ENCODE results near the gene PRSS27.
"Not testable (repeated sequence)": the region's sequence is repeated elsewhere in the genome, so short reads cannot be mapped to it uniquely, and the experiment has no call there.

The PRSS27 gene

DNA sequence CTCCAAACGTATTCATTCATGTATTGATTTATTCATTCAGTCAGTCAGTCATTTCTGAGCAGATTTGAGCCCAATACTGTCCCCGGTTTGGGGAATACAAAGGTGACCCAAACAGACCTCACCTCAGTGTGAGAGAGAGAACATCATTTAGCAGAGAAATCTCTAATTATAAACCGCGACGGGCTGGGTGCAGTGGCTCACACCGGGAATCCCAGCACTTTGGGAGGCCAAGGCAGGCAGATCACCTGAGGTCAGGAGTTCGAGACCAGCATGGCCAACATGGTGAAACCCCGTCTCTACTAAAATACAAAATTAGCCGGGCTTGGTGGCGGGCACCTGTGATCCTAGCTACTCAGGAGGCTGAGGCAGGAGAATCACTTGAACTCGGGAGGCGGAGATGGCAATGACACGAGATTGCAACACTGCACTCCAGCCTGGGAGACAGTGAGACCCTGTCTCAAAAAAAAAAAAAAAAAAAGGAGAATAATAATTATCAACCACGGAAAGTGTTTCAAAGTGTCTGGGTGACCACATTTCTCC, 1.7 kb upstream of the PRSS27 start:
- DNase-seq = not testable (repeated sequence)

DNA sequence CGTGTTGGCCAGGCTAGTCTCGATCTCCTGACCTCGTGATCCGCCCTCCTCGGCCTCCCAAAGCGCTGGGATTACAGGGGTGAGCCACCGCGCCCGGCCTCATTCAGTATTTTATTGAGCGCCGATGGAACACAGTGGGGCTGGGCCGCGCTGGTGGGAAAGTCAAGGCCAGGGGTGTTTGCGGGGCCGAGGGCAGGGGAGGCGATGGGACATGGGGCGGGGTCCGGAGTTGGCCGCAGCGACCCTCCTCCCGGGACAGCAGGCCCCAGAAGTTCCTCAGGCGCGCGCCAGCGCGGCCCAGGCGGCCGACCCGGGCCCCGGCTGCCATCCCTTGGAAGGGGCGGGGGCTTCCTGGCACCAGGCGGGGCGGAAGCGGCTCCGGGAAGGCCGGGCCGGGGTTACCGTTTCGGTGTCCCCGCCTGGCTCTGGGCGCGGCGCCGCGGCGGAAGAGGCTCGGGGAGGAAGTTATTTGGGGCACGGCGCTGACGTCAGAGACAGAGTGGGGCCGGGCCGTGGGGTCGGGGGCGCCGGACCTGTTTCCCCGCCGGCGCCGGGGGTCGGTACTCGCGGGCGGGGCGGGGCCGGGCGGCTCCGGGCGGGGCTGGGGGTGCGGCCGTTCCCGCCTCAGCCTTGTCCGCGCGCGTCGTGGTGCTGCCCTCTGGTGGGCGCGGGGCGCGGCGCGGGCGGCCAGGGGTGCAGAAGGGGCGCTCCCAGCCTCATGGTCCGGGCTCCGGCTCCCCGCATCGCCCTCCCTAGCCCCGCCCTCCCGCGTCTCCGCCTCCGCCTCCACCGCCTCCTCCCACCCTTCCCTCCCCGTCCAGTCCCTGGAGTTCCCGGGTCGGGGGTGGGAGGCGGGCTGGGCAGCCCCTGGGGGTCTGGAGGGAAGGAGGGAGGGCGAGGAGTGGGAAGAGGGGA, 952 bp upstream of the PRSS27 start:
- DNase-seq = peak; percentile 51

DNA sequence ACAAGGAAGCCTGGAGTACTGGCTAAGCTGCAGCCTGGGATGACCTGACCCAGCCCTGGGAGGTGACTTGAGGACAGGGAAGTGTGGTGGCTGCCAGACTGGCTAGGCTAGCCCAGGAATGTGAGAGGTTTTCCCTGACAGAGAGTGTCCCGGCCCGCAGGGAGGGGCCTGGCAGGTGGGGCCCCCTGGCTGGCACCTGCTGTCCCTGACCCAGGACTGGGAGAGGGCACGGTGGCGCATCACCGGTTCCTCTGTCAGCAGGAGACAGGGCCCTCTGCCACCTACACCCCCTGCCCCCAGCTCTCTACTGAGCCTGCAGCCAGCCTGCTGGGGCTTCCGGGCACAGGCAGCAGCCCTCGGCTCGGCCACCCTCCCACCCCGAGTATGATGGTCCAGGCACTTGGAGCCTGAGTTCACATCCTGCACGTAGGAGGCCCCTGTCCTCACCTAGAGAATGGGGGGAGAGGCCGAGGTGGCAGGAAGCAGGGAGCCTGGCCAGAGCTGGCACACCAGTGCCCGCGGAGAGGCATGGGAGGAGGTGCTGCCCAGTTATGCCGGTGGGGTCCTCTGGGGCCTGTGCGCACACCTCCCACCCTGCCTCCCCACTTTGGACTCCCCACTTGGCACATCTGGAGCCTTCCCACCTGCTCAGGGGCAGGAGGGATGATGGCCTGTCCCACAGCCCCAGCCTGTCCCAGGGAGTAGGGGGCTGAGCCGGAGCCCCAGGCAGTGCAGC, 528 bp downstream of the PRSS27 start:
- no peak for DNase-seq

GRCh38 chr16:2717383-2718263, 2.4 kb downstream of the PRSS27 start:
- no peak for DNase-seq

DNA sequence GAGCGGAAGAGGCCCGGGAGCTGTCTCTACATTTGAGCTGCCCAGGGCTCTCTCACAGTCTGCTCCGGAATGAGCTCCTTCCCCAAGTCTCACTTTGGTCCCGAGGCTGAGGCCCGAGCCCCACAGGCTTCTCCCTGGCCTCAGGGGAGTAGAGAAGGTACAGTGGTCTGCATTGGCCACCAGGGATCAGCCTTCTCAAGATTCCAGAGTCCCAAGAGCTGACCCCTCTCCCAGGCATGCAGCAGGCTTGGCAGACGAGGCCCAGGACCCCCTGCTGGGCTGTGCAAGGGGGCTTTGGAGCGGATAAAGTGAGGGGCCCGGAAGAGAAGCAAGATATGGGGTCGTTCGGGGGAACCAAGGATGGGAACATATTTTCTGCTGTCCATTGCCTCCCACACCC, 3.1 kb downstream of the PRSS27 start:
- no peak for DNase-seq

- no peak for DNase-seq
Observed at GRCh38 chr16:2715966-2716885, 3.8 kb downstream of the PRSS27 start.

DNA sequence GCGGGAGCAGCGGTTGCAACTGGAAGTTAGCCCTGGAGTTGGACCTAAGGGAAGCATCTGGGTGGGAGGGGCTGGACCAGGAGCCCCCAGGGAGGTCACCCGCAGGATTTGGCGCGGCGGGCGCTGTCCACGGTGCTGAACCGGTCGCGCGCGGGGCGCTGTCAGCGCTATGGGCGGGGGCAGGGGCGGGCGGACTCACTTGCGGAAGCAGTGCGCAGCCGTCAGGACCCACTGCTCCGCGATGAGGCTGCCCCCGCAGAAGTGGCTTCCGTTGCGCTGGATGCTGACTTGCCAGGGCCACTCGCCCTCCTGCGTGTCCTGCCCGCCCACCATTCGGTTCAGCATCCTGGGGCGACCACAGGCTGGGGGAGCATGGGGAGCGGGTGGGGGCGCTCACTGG, 4.5 kb downstream of the PRSS27 start:
- no peak for DNase-seq

DNA sequence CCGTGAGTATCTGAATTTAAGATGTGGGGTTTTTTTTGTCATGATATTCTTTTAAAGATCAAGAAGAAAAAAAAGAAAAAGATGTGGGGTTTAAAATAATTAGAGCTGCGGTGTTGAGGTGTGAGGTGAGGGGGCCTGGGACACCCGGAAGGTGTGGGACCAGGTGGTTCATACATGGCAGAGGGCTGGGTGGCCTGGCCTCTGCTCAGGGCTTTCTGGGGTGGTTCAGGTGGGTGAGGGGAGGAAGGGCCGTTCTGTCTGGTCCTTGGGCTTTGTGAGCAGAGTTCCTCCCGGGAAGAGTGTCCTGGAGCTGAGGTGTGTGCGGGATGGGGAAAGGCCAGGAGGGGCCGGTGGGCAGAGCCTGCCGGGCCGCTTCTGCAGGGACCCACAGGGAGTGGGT, 5.0 kb downstream of the PRSS27 start:
- no peak for DNase-seq

GRCh38 chr16:2713985-2714774, 5.8 kb downstream of the PRSS27 start:
- no peak for DNase-seq

DNA sequence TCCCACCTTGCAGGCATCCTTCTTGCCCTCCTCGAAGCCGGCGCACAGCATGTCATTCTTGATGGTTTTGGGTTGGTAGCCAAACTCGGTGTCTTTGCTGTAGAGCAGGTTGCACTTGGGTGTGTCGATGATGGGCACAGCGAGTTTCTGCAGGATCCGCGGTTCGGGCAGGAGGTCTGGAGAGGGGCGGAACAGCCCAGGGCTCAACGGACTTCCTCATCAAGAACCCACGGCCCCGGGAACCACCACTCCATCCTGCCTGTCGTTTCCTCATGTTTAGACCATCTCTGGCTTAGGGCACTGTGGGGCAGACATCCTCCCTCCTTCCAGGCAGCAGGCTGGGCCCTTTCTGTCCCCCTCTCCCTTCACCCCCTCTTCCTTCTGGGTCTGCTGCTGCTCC, 6.5 kb downstream of the PRSS27 start:
- no peak for DNase-seq

DNA sequence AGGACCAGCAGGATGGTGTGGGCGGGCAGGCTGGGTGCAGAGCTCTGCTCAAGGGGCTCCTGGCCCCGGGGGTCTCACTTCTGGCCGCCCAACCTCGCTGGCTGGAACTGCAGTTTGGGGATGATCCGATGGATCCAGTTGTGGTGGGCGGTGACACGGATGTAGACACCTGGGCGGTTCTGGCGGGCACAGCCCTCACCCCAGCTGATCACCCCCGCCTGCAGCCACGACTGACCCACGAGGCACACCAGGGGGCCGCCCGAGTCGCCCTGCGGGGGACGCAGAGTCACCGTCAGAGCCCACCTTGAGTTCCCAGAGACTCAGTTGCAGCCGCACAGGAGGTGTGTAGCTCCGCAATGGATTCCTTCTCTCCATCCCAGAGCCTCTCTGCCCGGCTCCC, 7.5 kb downstream of the PRSS27 start:
- no peak for DNase-seq

DNA sequence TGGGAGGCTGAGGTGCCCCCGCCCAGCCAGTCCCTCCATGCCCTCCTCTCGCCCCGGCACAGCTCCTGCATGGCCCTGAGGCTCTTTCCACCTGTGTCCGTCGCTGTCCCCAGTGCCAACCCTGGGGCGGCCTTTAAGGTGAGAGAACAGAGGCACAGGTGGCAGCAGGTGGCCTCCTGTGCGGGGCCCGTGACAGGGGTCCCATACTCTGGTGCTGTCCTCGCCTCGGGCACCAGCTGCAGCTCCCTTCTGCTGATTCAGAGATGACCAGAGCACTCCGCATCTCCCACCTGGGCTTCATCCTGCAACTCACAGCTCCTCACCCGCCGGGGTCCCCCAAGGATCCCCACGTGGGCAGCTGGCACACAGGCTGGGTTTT, 8.0 kb downstream of the PRSS27 start:
- no peak for DNase-seq

DNA sequence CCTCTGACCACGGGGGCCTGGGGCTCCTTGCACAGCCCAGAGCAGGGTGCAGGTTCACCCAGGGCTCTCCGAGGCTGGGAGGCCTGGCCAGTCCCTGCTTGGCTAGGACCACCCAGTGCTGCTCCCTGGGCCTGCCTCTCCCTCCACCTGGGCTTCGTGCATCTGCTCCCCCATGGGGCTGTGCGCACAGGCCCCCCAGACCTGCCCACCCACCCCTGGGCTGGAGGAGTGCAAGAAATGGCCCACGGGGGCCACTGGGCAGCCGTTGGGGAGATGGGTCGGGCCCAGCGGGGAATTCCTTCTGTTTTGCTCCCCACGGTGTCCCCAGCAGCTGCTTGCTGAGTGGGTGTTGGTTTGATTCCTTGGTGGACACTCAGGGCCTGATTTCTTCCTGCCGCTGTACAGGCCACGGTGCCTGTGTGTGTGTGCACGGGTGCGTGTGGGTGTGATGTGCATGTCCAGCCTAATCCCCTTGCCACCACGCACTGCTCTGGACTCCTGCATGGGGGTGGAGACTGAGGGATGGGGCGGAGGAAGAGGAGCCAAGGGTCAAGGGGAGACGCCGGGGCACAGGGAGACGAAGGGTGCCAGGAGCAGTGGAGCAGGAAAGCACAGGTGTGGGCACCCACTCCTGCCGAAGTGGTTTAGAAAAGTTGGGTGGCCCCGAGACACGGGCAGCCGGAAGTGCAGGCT, 8.5 kb downstream of the PRSS27 start:
- no peak for DNase-seq

DNA sequence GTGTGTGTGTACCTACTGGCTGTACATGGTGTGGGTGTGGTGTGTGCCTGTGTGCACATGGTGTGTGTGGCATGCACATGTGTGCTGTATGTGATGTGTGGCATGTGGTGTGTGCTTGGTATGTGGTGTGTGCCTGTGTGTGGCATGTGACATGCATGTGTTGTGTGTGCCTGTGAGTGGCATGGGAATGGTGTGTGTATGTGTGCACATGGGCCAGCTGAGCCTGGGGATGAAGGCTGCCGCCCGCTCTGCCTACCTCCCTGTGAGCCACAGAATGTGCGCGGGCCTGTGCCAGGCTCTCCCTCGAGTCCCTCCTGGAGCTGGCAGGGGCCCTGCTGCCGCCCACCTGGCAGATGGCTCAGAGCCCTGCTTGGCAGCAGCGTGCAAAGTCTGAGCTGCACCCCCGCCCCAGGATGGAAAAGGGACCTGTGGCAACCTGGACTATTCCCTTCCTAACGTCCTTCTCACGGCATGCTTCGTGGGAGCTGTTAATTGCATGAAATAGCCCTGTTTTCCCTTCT, 9.3 kb downstream of the PRSS27 start:
- peak; percentile 2 for DNase-seq

GRCh38 chr16:2710021-2710710, 9.9 kb downstream of the PRSS27 start:
- no peak for DNase-seq

DNA sequence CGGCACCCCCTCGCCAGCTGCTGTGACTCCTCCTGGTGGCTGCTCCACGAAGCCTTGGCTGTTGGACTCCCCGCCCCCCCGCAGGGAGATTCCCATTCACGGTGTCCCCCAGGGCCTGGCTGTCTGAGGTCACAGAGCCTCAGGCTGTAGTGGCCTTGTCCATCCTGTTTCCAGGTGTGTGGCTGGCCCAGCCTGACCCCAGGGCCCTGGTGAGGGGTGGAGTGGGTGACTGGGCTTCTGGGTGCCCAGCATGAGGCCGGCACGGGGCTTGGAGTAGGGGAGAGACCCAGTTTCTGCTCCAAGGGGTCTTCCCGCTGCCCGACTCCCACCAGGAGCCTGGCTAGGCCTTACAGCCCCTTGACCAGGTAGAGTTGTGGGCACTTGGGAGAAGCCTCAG, 10.4 kb downstream of the PRSS27 start:
- no peak for DNase-seq

DNA sequence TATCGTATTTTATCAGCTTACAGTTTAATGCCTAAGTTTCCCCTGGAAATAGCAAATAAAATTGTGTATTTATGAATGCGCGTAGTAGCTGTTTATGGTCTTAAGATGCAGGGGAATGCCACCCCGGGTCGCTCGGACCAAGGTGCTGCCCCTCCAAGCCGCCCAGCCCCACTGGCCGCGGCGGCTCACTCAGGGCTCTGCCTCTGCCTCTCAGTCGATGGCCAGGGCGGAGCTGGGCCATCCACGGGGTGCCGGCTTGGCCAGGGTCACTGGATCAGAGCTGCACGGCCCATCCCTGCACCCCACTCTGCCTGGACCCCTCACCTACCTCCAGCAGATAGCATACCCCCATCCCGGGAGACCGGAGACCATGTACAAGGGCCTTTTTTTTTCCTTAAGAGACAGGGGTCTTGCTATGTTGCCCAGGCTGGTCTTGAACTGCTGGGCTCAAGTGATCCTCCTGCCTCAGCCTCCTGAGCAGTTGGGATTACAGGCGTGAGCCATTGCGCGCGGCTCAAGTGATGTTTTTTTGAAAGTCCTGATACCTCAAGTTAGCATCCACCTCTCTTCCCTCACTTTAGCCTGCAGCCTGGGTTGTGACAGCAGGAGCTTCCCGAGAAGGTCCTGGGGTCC, 11.0 kb downstream of the PRSS27 start:
- DNase-seq = no peak

- DNase-seq = no peak
Observed at GRCh38 chr16:2708290-2708639, 11.8 kb downstream of the PRSS27 start.
